ENCODE results near the gene PSMG4.

Gene PSMG4

DNA sequence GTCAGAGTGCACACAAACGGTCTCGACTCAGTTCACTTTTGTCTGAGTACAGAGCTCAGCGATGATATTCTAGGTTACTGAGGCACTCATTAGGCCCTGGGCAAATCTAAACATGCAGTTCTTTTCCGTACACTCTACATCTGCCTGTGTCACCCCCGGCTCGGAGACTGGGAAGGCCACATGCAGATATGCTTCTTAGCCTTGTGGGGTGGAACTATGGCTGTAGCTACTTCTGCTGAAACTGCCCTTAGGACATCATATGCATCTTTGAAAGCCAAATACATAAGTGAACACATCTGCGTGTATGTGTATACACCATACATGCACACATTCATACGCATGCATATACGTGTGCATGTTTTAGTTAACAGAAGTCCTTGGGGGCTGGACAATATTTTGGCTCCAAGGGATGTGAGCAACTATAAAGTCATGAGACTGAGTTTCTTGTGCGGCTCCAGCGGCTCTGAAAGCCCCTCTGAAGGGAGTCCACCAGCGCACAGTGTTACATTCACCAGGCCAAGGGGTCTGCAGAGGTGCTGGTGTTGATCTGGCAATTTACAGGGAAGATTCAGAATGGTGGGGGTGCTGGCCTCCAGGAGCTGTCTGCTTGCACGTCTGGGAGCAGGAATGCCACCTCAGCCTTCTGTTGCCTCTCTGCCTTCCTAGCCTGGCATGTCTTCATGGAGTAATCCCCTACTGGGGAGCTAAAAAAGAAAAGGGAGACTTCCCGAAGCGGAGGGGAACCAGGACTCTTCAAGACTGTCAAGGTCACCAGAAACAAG is 31.6 kb downstream of the PSMG4 start:
- no peak for DNase-seq (ENCODE audit: low spot score)

- DNase-seq (ENCODE audit: low spot score) = no peak
Observed at GRCh38 chr6:3290931-3291211, 32.1 kb downstream of the PSMG4 start.

- no peak for DNase-seq (ENCODE audit: low spot score)
Observed at GRCh38 chr6:3291346-3291745, 32.6 kb downstream of the PSMG4 start.

- DNase-seq (ENCODE audit: low spot score) = no peak
Observed at GRCh38 chr6:3291987-3292386, 33.2 kb downstream of the PSMG4 start.

DNA sequence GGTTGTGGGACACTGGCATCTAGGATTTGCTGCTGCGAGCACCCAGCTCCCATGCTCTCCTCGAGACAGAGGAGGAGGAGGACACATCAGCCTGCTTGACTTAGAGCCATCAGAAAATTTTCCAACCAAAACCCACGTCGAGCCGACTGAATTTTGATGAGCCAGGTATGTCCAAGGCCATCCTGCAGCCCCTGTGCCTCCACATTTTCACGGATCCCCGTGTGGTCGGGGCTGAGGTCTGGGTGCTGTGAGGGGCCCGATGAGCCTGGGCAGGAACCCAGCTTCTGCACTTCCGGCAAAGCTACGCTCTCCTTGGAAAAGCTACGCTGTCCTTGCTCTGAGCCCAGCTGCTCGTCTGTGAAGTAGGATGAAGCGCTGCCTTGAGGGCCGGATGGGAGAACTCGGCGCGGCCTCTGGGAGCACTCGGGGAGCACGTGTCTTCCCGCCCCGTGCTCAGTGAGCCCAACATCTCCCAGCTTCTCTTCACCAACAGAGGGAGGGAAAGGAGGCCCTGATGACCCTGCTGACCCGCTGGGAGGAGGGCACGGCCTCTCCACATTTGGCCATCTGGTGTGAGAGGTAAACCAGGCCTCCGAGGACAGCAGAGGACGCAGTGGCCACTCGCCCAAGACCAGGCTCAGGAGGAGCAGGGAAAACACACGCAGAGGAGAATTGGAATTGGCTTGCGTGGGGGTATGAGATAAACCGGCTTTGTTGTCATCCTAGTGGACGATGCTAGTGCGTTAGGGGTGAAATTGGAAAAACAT is 33.9 kb downstream of the PSMG4 start:
- DNase-seq (ENCODE audit: low spot score) = no peak

- no peak for DNase-seq (ENCODE audit: low spot score)
Observed at GRCh38 chr6:3293271-3294155, 34.8 kb downstream of the PSMG4 start.

GRCh38 chr6:3294396-3294795 is 35.6 kb downstream of the PSMG4 start:
- no peak for DNase-seq (ENCODE audit: low spot score)

GRCh38 chr6:3294921-3295871 is 36.4 kb downstream of the PSMG4 start:
- no peak for DNase-seq (ENCODE audit: low spot score)

- DNase-seq (ENCODE audit: low spot score) = no peak
Observed at GRCh38 chr6:3296078-3296477, 37.3 kb downstream of the PSMG4 start.

DNA sequence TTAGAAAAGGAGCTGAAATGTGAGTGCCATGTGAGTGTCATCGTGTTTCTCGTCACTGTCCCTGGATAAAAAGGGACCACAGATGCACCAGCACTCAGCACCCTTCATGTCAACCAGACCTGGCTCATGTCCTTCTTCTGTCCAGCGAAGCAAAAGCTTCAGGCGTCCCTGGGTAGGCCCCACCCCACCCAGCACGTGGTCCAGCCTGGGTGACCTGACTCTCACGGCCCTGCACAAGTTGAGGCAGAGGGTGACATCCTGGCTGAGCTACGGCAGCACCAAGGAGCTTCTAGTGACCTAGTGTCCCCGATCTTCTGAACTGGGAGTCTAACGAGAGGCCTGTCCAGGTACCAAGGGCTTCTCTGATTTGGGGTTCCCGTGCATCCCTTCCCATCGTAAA is 37.8 kb downstream of the PSMG4 start:
- DNase-seq (ENCODE audit: low spot score) = no peak

DNA sequence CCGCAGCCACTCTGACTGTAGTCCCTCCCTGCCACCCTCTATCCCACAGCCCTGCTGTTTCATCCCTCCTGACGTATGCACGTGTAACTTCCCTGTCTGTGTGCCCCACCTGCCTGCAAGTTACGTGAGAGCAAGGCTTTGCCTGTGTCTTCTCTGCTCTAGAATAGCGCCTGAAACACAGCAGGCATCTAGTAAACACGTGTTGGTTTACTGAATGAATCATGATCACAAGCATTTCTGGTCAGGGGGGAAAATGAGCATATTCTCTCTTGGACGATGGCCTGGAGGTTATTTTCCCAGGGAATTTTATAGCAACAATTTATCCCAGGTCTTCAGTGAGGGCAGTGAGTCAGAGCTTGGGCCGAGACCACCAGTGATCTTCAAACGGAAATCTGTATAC is 38.3 kb downstream of the PSMG4 start:
- no peak for DNase-seq (ENCODE audit: low spot score)

GRCh38 chr6:3297909-3298308 is 39.2 kb downstream of the PSMG4 start:
- DNase-seq (ENCODE audit: low spot score) = no peak

- no peak for DNase-seq (ENCODE audit: low spot score)
Observed at GRCh38 chr6:3299221-3299620, 40.5 kb downstream of the PSMG4 start.

- no peak for DNase-seq (ENCODE audit: low spot score)
Observed at GRCh38 chr6:3301506-3301905, 42.8 kb downstream of the PSMG4 start.

DNA sequence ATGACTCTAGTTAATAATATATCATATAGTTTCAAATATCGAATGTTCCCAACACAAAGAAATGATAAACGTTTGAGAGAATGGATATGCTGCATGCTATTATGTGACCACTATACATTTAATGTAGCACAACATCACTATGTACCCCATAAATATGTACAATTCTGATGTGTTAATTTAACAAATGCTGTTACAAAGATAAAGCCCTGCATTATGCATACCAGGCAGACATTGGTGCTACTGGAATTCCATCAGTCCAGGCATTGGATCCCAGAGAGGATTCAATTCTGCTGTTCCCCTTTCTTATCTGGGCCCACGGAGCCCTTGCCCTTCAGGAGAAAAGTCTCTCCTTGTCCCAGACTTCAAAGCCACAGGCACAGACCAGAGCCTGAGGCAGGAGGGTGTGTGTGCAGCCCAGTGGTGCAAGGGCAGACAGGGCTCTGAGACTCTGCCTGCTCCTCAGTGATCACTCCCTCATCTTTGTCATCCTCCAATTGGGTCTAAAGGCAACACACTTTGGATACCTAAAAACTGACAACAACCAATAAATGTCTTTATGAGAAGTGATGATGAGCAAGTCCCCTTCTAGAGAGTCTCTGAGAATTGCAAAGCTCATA is 45.2 kb downstream of the PSMG4 start:
- DNase-seq (ENCODE audit: low spot score) = no peak

- DNase-seq (ENCODE audit: low spot score) = no peak
Observed at GRCh38 chr6:3304500-3305215, 45.9 kb downstream of the PSMG4 start.

DNA sequence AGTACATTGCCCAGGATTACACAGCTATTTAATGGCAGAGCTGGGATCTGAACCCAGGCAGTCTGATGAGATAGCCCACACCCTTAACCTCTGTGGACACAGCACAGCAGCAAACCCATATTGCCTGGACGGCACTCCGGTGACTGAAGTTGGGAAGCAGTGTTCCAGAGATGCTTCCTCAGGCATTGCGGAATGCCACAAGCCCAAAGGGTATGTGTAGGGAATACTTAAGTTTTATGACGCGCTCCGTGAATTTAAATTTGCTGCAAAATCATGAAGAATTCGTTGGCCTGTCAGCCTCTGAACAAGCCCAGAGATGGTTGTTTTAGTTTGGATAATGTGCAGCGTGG is 46.4 kb downstream of the PSMG4 start:
- no peak for DNase-seq (ENCODE audit: low spot score)

DNA sequence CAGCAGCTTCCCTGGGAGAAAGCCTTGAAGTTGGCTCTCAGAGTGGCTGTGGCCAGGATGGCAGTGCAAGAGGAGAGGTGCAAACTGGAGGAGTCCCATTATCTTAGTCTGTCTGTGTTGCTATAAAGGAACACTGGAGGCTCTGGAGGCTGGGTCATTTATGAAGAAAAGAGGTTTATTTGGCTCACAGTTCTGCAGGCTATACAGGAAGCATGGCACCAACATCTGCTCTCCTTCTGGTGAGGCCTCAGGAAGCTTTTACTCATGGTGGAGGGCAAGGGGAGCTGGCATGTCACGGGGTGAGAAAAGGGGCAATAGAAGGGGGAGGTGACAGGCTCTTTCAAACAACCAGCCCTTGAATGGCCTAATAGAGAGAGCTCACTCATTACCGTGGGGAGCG is 47.1 kb downstream of the PSMG4 start:
- no peak for DNase-seq (ENCODE audit: low spot score)

DNA sequence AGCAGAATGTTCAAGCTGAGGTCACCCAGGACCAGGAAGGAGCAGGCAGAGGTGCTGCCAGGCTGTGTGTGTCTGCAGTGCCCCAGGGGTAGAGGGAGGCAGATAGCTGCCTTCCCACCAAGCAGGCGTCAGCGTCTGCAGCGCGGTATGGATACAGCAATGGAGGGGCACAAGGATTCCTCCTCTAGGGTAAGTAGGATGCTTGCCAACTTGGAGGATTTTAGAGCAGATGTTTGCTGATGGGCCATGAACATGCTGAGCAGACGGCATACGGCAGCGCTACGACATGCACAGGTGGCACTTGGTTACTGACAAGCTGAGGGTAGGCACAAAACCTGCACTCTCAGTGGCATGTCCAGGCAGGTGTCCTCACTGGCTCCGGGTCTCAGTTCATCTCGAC is 48.1 kb downstream of the PSMG4 start:
- DNase-seq (ENCODE audit: low spot score) = no peak

- DNase-seq (ENCODE audit: low spot score) = no peak
Observed at GRCh38 chr6:3307436-3307835, 48.7 kb downstream of the PSMG4 start.

GRCh38 chr6:3308106-3308505 is 49.4 kb downstream of the PSMG4 start:
- no peak for DNase-seq (ENCODE audit: low spot score)
